Epithelial cell of prostate (primary cell): ENCODE results near the gene RLN1.
"Not testable (repeated sequence)": the region's sequence is repeated elsewhere in the genome, so short reads cannot be mapped to it uniquely, and the experiment has no call there.

Experiments
- DNase-seq: peaks from one replicate; pipeline ENCODE4 v3.0.0-alpha.2; 2011; ENCODE audit warnings: low read depth, low spot score
- H3K27ac ChIP-seq: fragments of 450-650 bp; 2 replicates; pipeline ENCODE4 v1.5.1; 2017; ENCODE audit warnings: mild to moderate bottlenecking

The RLN1 gene

DNA sequence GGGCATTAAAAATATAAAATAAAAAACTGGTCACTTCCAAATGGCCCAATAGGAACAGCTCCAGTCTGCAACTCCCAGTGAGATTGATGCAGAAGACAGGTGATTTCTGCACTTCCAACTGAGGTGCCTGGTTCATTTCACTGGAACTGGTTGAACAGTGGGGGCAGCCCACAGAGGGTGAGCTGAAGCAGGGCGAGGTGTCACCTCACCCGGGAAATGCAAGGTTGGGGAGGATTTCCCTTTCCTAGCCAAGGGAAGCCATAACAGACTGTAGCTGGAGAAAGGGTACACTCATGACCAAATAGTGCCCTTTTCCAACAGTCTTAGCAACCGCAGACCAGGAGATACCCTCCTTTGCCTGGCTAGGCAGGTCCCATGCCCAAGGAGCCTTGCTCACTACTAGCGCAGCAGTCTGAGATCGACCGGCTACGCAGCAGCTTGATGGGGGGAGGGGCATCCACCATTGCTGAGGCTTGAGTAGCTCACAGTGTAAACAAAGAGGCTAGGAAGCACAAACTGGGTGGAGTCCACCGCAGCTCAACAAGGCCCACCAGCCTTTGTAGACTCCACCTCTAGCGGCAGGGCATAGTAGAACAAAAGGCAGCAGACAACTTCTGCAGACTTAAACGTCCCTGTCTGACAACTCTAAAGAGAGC, 12.7 kb downstream of the RLN1 start:
- peak; percentile 2 for DNase-seq
- no peak overlapping the region for H3K27ac ChIP-seq

GRCh38 chr9:5326187-5326586, 13.5 kb downstream of the RLN1 start:
- no peak overlapping the region for H3K27ac ChIP-seq
- no peak for DNase-seq

DNA sequence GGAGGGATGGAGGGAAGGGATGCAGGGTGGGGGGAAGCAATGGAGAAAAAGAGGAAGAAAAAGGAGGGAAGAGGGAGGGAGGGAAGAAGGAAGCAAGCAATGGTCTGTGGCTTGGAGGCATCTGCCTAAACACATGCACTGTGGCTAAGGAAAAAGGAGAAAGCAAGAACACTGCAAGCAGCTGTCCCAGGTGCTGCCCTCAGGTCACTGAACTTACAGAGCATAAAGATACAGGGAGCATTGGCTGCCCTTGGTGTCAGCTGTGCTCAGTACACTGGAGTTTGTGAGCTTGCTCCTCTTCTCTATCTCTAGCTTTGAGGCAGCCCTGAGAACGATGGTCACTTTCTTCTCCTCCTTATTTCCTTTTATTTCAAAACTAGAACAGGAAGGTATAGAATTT, 18.1 kb downstream of the RLN1 start:
- not testable (repeated sequence) for H3K27ac ChIP-seq, DNase-seq

DNA sequence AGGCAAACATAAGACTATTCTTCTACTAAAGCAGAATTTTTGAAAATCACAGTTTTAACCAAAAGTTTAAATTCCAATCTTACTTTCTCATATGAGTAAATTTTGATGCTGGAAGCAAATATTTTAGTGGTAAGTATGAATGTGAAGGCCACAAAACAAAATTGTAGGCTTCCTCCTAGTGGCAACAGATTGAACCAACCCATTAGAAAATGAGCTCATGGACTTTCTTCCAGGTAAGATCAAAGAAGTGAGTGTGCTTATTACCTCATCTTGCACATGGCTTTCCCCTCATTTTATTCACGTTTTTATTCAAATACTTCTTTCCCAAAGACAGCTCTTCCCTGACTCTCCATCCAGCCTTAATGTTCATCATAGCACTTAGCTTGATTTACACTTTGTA, 18.6 kb downstream of the RLN1 start:
- no peak overlapping the region for H3K27ac ChIP-seq
- DNase-seq = no peak

DNA sequence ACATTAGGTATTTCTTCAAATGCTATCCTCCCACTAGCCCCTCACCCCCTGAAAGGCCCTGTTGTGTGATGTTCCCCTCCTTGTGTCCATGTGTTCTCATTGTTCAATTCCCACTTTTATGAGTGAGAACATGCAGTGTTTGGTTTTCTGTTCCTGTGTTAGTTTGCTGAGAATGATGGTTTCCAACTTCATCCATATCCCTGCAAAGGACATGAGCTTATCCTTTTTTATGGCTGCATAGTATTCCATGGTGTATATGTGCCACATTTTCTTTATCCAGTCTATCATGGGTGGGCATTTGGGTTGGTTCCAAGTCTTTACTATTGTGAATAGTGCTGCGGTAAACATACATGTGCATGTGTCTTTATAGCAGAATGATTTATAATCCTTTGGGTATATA, 23.3 kb downstream of the RLN1 start:
- DNase-seq = not testable (repeated sequence)

DNA sequence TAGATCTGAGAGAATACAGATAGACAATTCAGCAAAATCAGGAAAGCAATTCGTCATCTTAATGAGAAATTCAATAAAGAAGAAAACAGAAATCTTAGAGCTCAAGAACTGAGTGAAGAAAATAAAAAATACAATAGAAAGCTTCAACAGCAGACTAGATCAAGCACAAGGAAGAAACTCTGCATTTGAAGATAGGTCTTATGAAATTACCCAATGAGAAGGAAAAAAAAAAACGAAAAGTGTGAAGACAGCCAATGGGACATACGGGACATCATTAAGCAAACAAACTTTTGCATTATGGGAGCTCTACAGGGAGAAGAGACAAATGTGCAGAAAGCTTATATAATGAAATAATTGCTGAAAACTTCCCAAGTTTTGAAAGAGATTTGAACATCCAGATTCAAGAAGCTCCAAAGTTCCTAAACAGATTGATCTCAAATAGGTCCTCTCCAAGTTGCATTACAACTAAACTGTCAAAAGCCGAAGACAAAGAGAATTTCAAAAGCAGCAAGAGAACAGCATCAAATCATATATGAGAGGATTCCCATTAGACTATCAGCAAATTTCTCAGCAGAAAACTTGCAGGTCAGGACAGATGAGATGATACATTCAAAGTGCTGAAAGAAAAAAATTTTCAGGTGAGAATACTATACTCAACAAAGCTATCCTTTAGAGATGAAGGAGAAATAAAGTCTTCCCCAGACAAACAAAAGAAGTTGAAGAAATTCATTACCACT, 24.3 kb downstream of the RLN1 start:
- H3K27ac ChIP-seq = no peak overlapping the region

More for the DNA sequence above, 23.3 kb downstream of the RLN1 start:
- H3K27ac ChIP-seq = not testable (repeated sequence)

GRCh38 chr9:5310851-5311250, 28.8 kb downstream of the RLN1 start:
- no peak for DNase-seq

More for the DNA sequence above, 24.3 kb downstream of the RLN1 start:
- no peak for DNase-seq

DNA sequence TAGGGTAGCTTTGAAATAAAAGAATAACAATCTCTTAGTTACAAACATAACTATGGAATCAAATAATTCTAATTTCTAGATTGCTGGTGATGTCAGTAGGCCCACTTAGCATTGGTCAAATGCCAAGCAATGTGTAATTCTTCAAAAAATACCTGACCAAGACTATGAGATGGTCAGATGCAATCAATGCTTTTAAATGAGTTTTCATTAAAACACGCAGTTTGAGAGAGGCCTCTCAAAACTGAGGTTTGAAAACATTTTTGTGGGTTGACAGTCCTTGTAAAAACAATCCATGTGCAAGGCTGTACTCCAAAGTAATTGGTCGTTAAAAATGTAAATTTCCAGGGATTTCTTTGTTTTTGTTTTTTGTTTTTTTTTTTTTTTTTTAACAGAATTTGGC, 33.9 kb downstream of the RLN1 start:
- no peak for DNase-seq
- H3K27ac ChIP-seq = no peak overlapping the region

More at GRCh38 chr9:5310851-5311250, 28.8 kb downstream of the RLN1 start:
- H3K27ac ChIP-seq = no peak overlapping the region

DNA sequence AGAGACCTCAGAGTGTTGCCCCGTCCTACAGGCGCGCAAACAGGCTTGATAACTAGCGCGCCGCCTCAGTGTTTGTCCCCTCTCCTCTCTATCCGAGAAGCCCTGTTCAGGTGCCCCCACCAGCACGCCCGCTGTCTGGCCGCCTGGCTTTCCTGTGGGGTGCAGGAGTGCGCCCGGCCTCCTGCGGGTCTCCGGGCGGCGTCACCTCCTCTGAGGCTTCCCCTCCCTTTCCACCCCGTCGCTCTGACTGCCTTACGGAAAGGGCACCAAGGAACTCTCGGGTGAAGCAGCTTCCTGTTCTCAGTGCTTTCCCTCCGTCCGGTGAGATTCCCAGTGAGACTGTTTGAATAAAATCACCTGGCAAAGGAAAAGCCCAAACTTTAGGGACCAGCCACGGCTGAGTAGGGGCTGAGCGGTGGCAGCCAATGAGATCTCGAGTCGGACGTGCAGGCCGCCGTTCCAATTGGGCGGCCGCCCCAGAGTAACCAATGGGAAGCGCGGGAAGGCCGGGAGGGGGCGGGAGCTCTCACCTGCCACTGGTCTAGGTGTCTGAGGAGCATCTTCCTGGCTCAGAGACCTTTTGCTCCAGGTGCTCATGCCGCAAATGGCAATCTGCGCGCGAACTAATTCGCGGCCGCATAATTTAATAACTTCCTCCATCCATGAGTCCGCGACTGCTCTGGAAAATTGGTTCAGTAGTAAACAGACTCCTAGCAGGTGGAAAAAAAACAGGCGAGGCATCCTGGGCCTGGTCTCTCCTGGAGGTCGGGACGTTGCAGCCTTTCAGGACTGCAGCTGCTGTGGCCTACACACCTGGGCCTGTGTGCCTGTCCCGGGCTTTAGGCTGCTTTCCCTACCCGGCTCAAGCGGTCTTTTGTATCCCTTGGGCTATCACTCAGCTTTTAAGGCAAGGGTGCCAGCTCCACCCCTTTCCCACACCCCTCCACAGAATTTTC, 35.6 kb downstream of the RLN1 start, which contains the start of gene RLN2:
Gene RLN2 (minus strand): TSS at position 877 of the 956 bp plus-strand sequence. CDS start 136 bp downstream, at position 741.
- not testable (repeated sequence) for DNase-seq

GRCh38 chr9:5301544-5301943, 38.1 kb downstream of the RLN1 start:
- H3K27ac ChIP-seq = no peak overlapping the region
- no peak for DNase-seq

More for the DNA sequence above, 35.6 kb downstream of the RLN1 start, which contains the start of gene RLN2:
- H3K27ac ChIP-seq = not testable (repeated sequence)

GRCh38 chr9:5292141-5292540, 47.5 kb downstream of the RLN1 start:
- H3K27ac ChIP-seq = no peak overlapping the region
- DNase-seq = no peak

- H3K27ac ChIP-seq = no peak overlapping the region
- DNase-seq = no peak
Measured at GRCh38 chr9:5288591-5288990, 51.1 kb downstream of the RLN1 start.

DNA sequence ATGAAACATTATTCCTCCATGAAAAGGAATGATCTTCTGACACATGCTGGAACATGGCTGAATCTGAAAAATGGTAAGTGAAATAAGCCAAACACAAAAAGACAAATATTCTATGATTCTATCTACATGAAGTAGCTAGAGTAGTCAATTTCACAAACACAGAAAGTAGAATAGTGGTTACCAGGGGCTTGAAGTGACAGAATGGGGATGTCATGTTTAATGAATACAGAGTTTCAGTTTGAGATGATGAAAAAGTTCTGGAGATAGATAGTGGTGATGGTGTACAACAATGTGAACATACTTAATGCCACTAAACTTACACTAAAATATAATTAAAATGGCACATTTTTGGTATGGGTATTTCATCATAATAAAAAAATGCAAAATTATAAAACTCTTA, 53.4 kb downstream of the RLN1 start:
- no peak overlapping the region for H3K27ac ChIP-seq
- DNase-seq = no peak
